ENCODE measurements around the gene KLB. TPM values are rescaled to one million over a fixed set of nuclear protein-coding genes. Genes with fewer than 3 reads are reported as not detected.

KLB gene
- total and polyA plus RNA-seq, 2 experiments from 2014 or later: 0.03 to 0.19 TPM

- no peak for DNase-seq (ENCODE audit: low spot score)
- peaks cover 2% of the 10 kb centered on the region for H3K27me3 Mint-ChIP-seq (ENCODE audit: insufficient read depth, low read depth, poor library complexity)
These were observed 65.7 kb downstream of the KLB start for GRCh38 chr4:39472396-39472795.

More at GRCh38 chr4:39472396-39472795, 65.7 kb downstream of the KLB start:
- Mint-ChIP-seq H3K27ac (no peak overlapping the region), H3K9me3 (no peaks in the 10 kb centered on the region), H3K4me1 (no peaks in the 10 kb centered on the region), H3K4me3 (no peak overlapping the region), H3K36me3 (ENCODE audit: low read depth) (peaks cover 60% of the 10 kb centered on the region)
- Histone ChIP-seq H2AFZ (no peak overlapping the region), H3K79me2 (replicated peaks; ENCODE audit: insufficient read depth) (no peaks in the 10 kb centered on the region), H3K27ac (ENCODE audit: low read depth) (no peak overlapping the region), H3K4me2 (no peak overlapping the region), H3K4me3 (no peak overlapping the region), H3K36me3 (ENCODE audit: insufficient read depth) (peaks cover 30% of the 10 kb centered on the region; the same call in 1 of the 2 replicates), H4K20me1 (replicated peaks; ENCODE audit: insufficient read depth) (no peaks in the 10 kb centered on the region), H3F3A (replicated peaks; ENCODE audit: low read depth) (no peaks in the 10 kb centered on the region), H3K4me1 (ENCODE audit: insufficient read depth) (no peaks in the 10 kb centered on the region), H3K9me2 (ENCODE audit: insufficient read depth) (no peaks in the 10 kb centered on the region), H3K27me3 (ENCODE audit: insufficient read depth) (no peaks in the 10 kb centered on the region)
- ATAC-seq: no peak
- no peak for TF ChIP-seq ZNF114 (CRISPR knock-in tag; IDR thresholded peaks at IDR 0.05)
- TF ChIP-seq EZH2 (IDR thresholded peaks at IDR 0.05; ENCODE audit: low read depth, unreplicated experiment): no peak
- no peak for TF ChIP-seq POLR2AphosphoS5 (IDR thresholded peaks at IDR 0.05; ENCODE audit: low read depth)
- no peak for TF ChIP-seq JUNB (IDR thresholded peaks at IDR 0.05; ENCODE audit: unreplicated experiment)
- no peak for TF ChIP-seq ETS1 (IDR thresholded peaks at IDR 0.05)
- TF ChIP-seq ZNF331 (CRISPR knock-in tag; IDR thresholded peaks at IDR 0.05; ENCODE audit: low read depth): no peak
- no peak for TF ChIP-seq STAT1 (IDR thresholded peaks at IDR 0.05; ENCODE audit: unreplicated experiment)
- TF ChIP-seq REST (IDR thresholded peaks at IDR 0.05; ENCODE audit: unreplicated experiment): no peak
- no peak for TF ChIP-seq CREB1 (CRISPR knock-in tag; IDR thresholded peaks at IDR 0.05; ENCODE audit: low read depth)
- no peak for TF ChIP-seq NANOG (IDR thresholded peaks at IDR 0.05; ENCODE audit: borderline replicate concordance)
- no peak for TF ChIP-seq ZNF462 (CRISPR knock-in tag; IDR thresholded peaks at IDR 0.05)
- no peak for TF ChIP-seq EZH2phosphoT487 (IDR thresholded peaks at IDR 0.05; ENCODE audit: unreplicated experiment)
- TF ChIP-seq CTCF (conservative IDR thresholded peaks at IDR 0.05; ENCODE audit: low read depth in 2 of 2): no peak
